HFF-Myc (cell line): ENCODE data around the gene TBC1D9B.

Experiments used
- DNase-seq: peaks from one replicate; pipeline ENCODE4 v3.0.0-alpha.2; 2011; ENCODE audit warnings: low read depth; ENCODE audit errors: extremely low read depth
- H3K4me3 ChIP-seq: replicated peaks from 2 replicates; pipeline ENCODE4 v1.5.1; 2011; ENCODE audit warnings: low read depth, mild to moderate bottlenecking, control low read depth, low read length
- CTCF ChIP-seq: IDR thresholded peaks from 2 replicates; pipeline ENCODE4 v1.5.1; 2012; ENCODE audit warnings: mild to moderate bottlenecking, low read depth, low read length, control low read depth; ENCODE audit errors: missing control alignments

The TBC1D9B gene

GRCh38 chr5:179912386-179912785 lies 4.7 kb upstream of the TBC1D9B start:
- DNase-seq: no peak
- no peak overlapping the region for H3K4me3 ChIP-seq
- no peak for TF ChIP-seq CTCF

- no peak for DNase-seq
- TF ChIP-seq CTCF: no peak
- no peak overlapping the region for H3K4me3 ChIP-seq
Measured at GRCh38 chr5:179909224-179909623, 1.5 kb upstream of the TBC1D9B start.

- H3K4me3 ChIP-seq: no peak overlapping the region
- no peak for DNase-seq
- TF ChIP-seq CTCF: no peak
Measured at GRCh38 chr5:179908528-179908927, 831 bp upstream of the TBC1D9B start.

- TF ChIP-seq CTCF: no peak
- DNase-seq: no peak
- peak overlapping the region; percentile 77 for H3K4me3 ChIP-seq
Measured at GRCh38 chr5:179906795-179907555, 722 bp downstream of the TBC1D9B start.

- no peak for DNase-seq
- H3K4me3 ChIP-seq: peak overlapping the region; percentile 77
- TF ChIP-seq CTCF: no peak
Measured at GRCh38 chr5:179906294-179906794, 1.4 kb downstream of the TBC1D9B start.

GRCh38 chr5:179905161-179905560 lies 2.5 kb downstream of the TBC1D9B start:
- no peak for TF ChIP-seq CTCF
- no peak for DNase-seq

More at GRCh38 chr5:179905161-179905560, 2.5 kb downstream of the TBC1D9B start:
- no peak overlapping the region for H3K4me3 ChIP-seq
